HepG2 (cell line): ENCODE results near the gene ITSN2. TPM values are rescaled to one million over a fixed set of nuclear protein-coding genes. Genes with fewer than 3 reads are reported as not detected.

Experiments used
- ATAC-seq: fragments of 200-7000 bp; cut with Tn5 transposase; 3 replicates; pipeline ENCODE4 v1.9.1; 2020; ENCODE audit warnings: mild to moderate bottlenecking, moderate library complexity
- BruUV-seq: library from RNA; stranded (reverse); fragments of 400-500 nt; replicated peaks from 2 replicates; lab custom pipeline; 2021; lab: Mats Ljungman, UMichigan
- CTCF ChIA-PET: fragments of 300-600 bp; formaldehyde crosslinking; extraction: SDS; loops from one replicate; lab custom pipeline; 2021; ENCODE audit warnings: low total read pairs, inconsistent platforms, low intra/inter-chr PET ratio; lab: Yijun Ruan, JAX
- POLR2A ChIA-PET: fragments of 350-600 bp; sonication (Branson Sonifier 250); formaldehyde crosslinking; loops from one replicate; lab custom pipeline; 2020; ENCODE audit warnings: antibody characterized with exemption, inconsistent platforms; lab: Yijun Ruan, JAX
- DNase-seq: peaks from one replicate; pipeline ENCODE4 v3.0.0-alpha.2; 2015; ENCODE audit warnings: low spot score
- FAIRE-seq: peaks from 3 replicates; lab custom pipeline; 2011; peaks lifted over from hg19 to GRCh38; lab: Jason Lieb, UNC
- H2AFZ ChIP-seq: one replicate; pipeline ENCODE4 v1.6.1; 2011; ENCODE audit warnings: low read length, inconsistent platforms
- H3K27ac ChIP-seq: fragments of 300-600 bp; 3 replicates; pipeline ENCODE4 v1.8.0; 2011; ENCODE audit warnings: mixed run types, mild to moderate bottlenecking, mixed read lengths, low read length, inconsistent platforms; ENCODE audit not compliant: insufficient read depth; ENCODE audit errors: extremely low read length
- H3K27me3 ChIP-seq, 2 experiments: fragments of 200-600 bp in 1 of 2; 2 replicates in 1 of 2; 3 replicates in 1 of 2; pipeline versions ENCODE4 v1.6.0 to v1.8.0; 2011; ENCODE audit warnings: low read length in 2 of 2, mild to moderate bottlenecking in 2 of 2, moderate library complexity in 2 of 2, inconsistent platforms in 1 of 2; ENCODE audit not compliant: insufficient read depth in 2 of 2, control insufficient read depth in 1 of 2
- H3K36me3 ChIP-seq, 2 experiments: fragments of 200-600 bp in 1 of 2; replicated peaks in 1 of 2; 2 replicates in 1 of 2; 3 replicates in 1 of 2; pipeline versions ENCODE4 v1.5.1 to v1.8.0; 2011; ENCODE audit warnings: low read length in 2 of 2, inconsistent platforms in 1 of 2; ENCODE audit not compliant: insufficient read depth in 2 of 2, control insufficient read depth in 1 of 2
- H3K4me1 ChIP-seq: 2 replicates; pipeline ENCODE4 v1.5.1; 2012; ENCODE audit warnings: low read length, inconsistent platforms; ENCODE audit not compliant: insufficient read depth
- H3K4me2 ChIP-seq: 2 replicates; pipeline ENCODE4 v1.6.0; 2011; ENCODE audit warnings: low read depth, low read length, inconsistent platforms
- H3K4me3 ChIP-seq, 3 experiments: fragments of 200-600 bp in 1 of 3; sonication (generic), shearing (Covaris generic) in 1 of 3; replicated peaks in 1 of 3; 2 replicates each; pipeline ENCODE4 v1.5.1; 2011 to 2016; ENCODE audit warnings: low read length in 3 of 3, inconsistent platforms in 2 of 3, low read depth in 2 of 3, mild to moderate bottlenecking in 2 of 3, control low read depth in 1 of 3, mixed read lengths in 1 of 3; ENCODE audit not compliant: insufficient read depth in 1 of 3
- H3K79me2 ChIP-seq: one replicate; pipeline ENCODE4 v1.6.1; 2011; ENCODE audit warnings: low read length, inconsistent platforms; ENCODE audit not compliant: insufficient read depth
- H3K9ac ChIP-seq: 2 replicates; pipeline ENCODE4 v1.6.0; 2011; ENCODE audit warnings: mild to moderate bottlenecking, low read depth, low read length, inconsistent platforms; ENCODE audit not compliant: insufficient read depth
- H3K9me3 ChIP-seq: 2 replicates; pipeline ENCODE4 v1.5.1; 2012; ENCODE audit warnings: mild to moderate bottlenecking, low read length
- H4K20me1 ChIP-seq: 2 replicates; pipeline ENCODE4 v1.6.0; 2011; ENCODE audit warnings: inconsistent platforms, mild to moderate bottlenecking, low read length, moderate library complexity; ENCODE audit not compliant: insufficient read depth
- ARNT2 ChIP-seq: sonication (generic); formaldehyde crosslinking; IDR thresholded peaks from 2 replicates; pipeline ENCODE4 v1.8.0; 2022; ENCODE audit warnings: mild to moderate bottlenecking, low read depth, missing genetic modification reagents, moderate library complexity
- ETV6 ChIP-seq: sonication (generic); formaldehyde crosslinking; conservative IDR thresholded peaks from 2 replicates; pipeline ENCODE4 v1.4.0; 2020; ENCODE audit warnings: missing genetic modification reagents
- EZH2 ChIP-seq: conservative IDR thresholded peaks from 2 replicates; pipeline ENCODE4 v1.6.1; 2012; ENCODE audit warnings: mild to moderate bottlenecking, low read depth, low read length, moderate library complexity
- GLI4 ChIP-seq: sonication (generic); formaldehyde crosslinking; IDR thresholded peaks from 2 replicates; pipeline ENCODE4 v1.5.1; 2020; ENCODE audit warnings: missing genetic modification reagents, mild to moderate bottlenecking, moderate library complexity, borderline replicate concordance
- NCOR1 ChIP-seq: fragments of 200-600 bp; sonication (generic); IDR thresholded peaks from 2 replicates; pipeline ENCODE4 v1.7.0; 2017; ENCODE audit warnings: antibody characterized with exemption, low read length, borderline replicate concordance
- SP140L ChIP-seq: sonication (generic); formaldehyde crosslinking; IDR thresholded peaks from 2 replicates; pipeline ENCODE4 v1.4.0; 2020; ENCODE audit warnings: missing genetic modification reagents, borderline replicate concordance
- YEATS4 ChIP-seq: sonication (generic); formaldehyde crosslinking; IDR thresholded peaks from 2 replicates; pipeline ENCODE4 v1.4.0; 2020; ENCODE audit warnings: missing genetic modification reagents, borderline replicate concordance
- ZNF451 ChIP-seq: sonication (generic); formaldehyde crosslinking; IDR thresholded peaks from 2 replicates; pipeline ENCODE4 v1.5.0; 2020; ENCODE audit warnings: mild to moderate bottlenecking, missing genetic modification reagents
- ZNF639 ChIP-seq: conservative IDR thresholded peaks from 2 replicates; pipeline ENCODE4 v1.6.1; 2018; ENCODE audit warnings: missing genetic modification reagents
- ZNF770 ChIP-seq: sonication (generic); formaldehyde crosslinking; IDR thresholded peaks from 2 replicates; pipeline ENCODE4 v1.5.0; 2020; ENCODE audit warnings: mild to moderate bottlenecking, missing genetic modification reagents
- ZNF850 ChIP-seq: sonication (generic); formaldehyde crosslinking; conservative IDR thresholded peaks from 2 replicates; pipeline ENCODE4 v1.9.0; 2021; ENCODE audit warnings: mild to moderate bottlenecking, missing genetic modification reagents
- WGBS: methylation state at CpG from one replicate; pipeline ENCODE4 v1.1.6; 2017; ENCODE audit warnings: low lambda C conversion rate; 5-methylcytosine and 5-hydroxymethylcytosine counted together
- in situ Hi-C: cut with HindIII; loops from 2 replicates; pipeline ENCODE4 v1.10.0; 2017; ENCODE audit warnings: low pct_unique_long_range_greater_than_20kb; ENCODE audit not compliant: extremely low pct_ligation_motif_present
- intact Hi-C: fragments of 100-400 bp; cut with micrococcal nuclease; formaldehyde crosslinking; loops from one replicate; pipeline ENCODE4 v1.10.0; 2022; ENCODE audit not compliant: unreplicated experiment
- polyA plus RNA-seq, 8 experiments: library from polyadenylated mRNA; depleted of rRNA in 3 of 8; stranded (reverse) in 7 of 8; unstranded in 1 of 8; fragments of >200 nt; fragmentation: Illumina TruSeq in 4 of 8; extraction: Trizol in 4 of 8; gene quantifications; 2 replicates each; pipeline versions ENCODE4 v1.2.1 to v1.2.3, GENCODE V29; 2011 to 2016; ENCODE audit warnings: low read depth in 4 of 8, missing spikeins in 1 of 8, mixed read lengths in 1 of 8; ENCODE audit not compliant: insufficient read depth in 1 of 8
- total RNA-seq, 5 experiments: library from RNA; depleted of rRNA; stranded (reverse); fragments of >200 nt; fragmentation: Illumina TruSeq; extraction: Trizol; gene quantifications; 2 replicates each; pipeline ENCODE4 v1.2.3, GENCODE V29; 2016; ENCODE audit warnings: low read depth in 1 of 5
- TF ChIP-seq, protein P1 (sequence below): sonication (generic); formaldehyde crosslinking; IDR thresholded peaks from 2 replicates; pipeline ENCODE4 v1.4.0; 2020; ENCODE audit warnings: missing genetic modification reagents
- TF ChIP-seq, protein P2 (sequence below): sonication (generic); formaldehyde crosslinking; IDR thresholded peaks from 2 replicates; pipeline ENCODE4 v1.4.0; 2020; ENCODE audit warnings: mild to moderate bottlenecking, missing genetic modification reagents

The ITSN2 gene
- total and polyA plus RNA-seq, 2 of the 13 experiments (the other 11 are each of a cell fraction or from before 2014, with no cell fraction given), result 26.0 to 26.6 TPM

DNA sequence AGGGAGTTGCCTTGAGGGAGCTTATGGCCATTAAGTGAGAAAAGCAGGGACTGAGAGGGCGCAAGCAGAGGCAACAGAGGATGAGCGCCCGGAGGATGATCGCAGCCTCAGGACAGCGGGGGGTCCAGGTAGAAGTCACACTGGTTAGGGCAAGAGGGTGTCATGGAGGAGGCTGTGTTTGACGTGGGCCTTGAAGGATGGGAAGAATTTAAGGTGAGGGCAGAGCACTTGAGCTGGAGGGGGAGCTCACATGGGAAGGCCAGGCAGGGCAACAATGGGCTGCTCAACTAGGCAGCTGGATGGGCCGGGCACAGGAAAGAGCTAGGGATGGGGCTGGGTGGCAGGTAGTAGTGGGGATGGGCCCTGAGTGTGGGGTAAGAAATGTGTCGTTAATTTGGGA is 153.6 kb downstream of the ITSN2 start:
- ChIA-PET CTCF (no interaction called here), POLR2A (no interaction called here)
- 84% methylated on average over 8 of the region's 8 CpGs for WGBS

More for the DNA sequence above, 153.6 kb downstream of the ITSN2 start:
- H3K4me3 ChIP-seq, result no peak overlapping the region
- no peak overlapping the region for H3K27ac ChIP-seq
- no peak for TF ChIP-seq ETV6
- no peak for TF ChIP-seq EZH2
- no peak for TF ChIP-seq ZNF451
- TF ChIP-seq ARNT2, result no peak
- TF ChIP-seq GLI4 (CRISPR knock-in tag), result no peak
- TF ChIP-seq, protein P1, sequence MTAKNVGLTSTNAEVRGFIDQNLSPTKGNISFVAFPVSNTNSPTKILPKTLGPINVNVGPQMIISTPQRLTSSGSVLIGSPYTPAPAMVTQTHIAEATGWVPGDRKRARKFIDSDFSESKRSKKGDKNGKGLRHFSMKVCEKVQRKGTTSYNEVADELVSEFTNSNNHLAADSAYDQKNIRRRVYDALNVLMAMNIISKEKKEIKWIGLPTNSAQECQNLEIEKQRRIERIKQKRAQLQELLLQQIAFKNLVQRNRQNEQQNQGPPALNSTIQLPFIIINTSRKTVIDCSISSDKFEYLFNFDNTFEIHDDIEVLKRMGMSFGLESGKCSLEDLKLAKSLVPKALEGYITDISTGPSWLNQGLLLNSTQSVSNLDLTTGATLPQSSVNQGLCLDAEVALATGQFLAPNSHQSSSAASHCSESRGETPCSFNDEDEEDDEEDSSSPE (CRISPR knock-in tag), result no peak
- no peak for TF ChIP-seq ZNF850 (CRISPR knock-in tag)
- no peak for TF ChIP-seq YEATS4
- no peak for TF ChIP-seq ZNF639 (CRISPR knock-in tag)
- TF ChIP-seq, protein P2, sequence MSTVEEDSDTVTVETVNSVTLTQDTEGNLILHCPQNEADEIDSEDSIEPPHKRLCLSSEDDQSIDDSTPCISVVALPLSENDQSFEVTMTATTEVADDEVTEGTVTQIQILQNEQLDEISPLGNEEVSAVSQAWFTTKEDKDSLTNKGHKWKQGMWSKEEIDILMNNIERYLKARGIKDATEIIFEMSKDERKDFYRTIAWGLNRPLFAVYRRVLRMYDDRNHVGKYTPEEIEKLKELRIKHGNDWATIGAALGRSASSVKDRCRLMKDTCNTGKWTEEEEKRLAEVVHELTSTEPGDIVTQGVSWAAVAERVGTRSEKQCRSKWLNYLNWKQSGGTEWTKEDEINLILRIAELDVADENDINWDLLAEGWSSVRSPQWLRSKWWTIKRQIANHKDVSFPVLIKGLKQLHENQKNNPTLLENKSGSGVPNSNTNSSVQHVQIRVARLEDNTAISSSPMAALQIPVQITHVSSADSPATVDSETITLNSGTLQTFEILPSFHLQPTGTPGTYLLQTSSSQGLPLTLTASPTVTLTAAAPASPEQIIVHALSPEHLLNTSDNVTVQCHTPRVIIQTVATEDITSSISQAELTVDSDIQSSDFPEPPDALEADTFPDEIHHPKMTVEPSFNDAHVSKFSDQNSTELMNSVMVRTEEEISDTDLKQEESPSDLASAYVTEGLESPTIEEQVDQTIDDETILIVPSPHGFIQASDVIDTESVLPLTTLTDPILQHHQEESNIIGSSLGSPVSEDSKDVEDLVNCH (CRISPR knock-in tag), result no peak
- TF ChIP-seq NCOR1, result no peak
- no peak for TF ChIP-seq SP140L
- TF ChIP-seq ZNF770 (CRISPR knock-in tag), result no peak
- no peaks in the 10 kb centered on the region for H3K4me1 ChIP-seq
- peaks cover 2 to 12% of the 10 kb centered on the region in 2 experiments; a peak in 4 of 5 replicates for H3K36me3 ChIP-seq
- BruUV-seq, result no TSS peak
- no peak for DNase-seq
- H3K9me3 ChIP-seq, result no peaks in the 10 kb centered on the region
- H3K9ac ChIP-seq, result no peak overlapping the region
- no peak overlapping the region for H2AFZ ChIP-seq
- in situ Hi-C loops, result no loop called here
- H3K4me2 ChIP-seq, result no peak overlapping the region
- intact Hi-C loops, result no loop called here
- ATAC-seq, result no peak
- FAIRE-seq, result no peak
- no peaks in the 10 kb centered on the region for H3K27me3 ChIP-seq
- no peaks in the 10 kb centered on the region for H3K79me2 ChIP-seq
- H4K20me1 ChIP-seq, result no peaks in the 10 kb centered on the region
